HFF-Myc (cell line): ENCODE data around the gene HCN4.

Experiments
- DNase-seq: peaks from one replicate; pipeline ENCODE4 v3.0.0-alpha.2; 2011; ENCODE audit warnings: low read depth; ENCODE audit errors: extremely low read depth
- H3K4me3 ChIP-seq: replicated peaks from 2 replicates; pipeline ENCODE4 v1.5.1; 2011; ENCODE audit warnings: low read depth, mild to moderate bottlenecking, control low read depth, low read length
- TF ChIP-seq, protein P1 (sequence below): IDR thresholded peaks from 2 replicates; pipeline ENCODE4 v1.5.1; 2012; ENCODE audit warnings: mild to moderate bottlenecking, low read depth, low read length, control low read depth; ENCODE audit errors: missing control alignments

Gene HCN4

DNA sequence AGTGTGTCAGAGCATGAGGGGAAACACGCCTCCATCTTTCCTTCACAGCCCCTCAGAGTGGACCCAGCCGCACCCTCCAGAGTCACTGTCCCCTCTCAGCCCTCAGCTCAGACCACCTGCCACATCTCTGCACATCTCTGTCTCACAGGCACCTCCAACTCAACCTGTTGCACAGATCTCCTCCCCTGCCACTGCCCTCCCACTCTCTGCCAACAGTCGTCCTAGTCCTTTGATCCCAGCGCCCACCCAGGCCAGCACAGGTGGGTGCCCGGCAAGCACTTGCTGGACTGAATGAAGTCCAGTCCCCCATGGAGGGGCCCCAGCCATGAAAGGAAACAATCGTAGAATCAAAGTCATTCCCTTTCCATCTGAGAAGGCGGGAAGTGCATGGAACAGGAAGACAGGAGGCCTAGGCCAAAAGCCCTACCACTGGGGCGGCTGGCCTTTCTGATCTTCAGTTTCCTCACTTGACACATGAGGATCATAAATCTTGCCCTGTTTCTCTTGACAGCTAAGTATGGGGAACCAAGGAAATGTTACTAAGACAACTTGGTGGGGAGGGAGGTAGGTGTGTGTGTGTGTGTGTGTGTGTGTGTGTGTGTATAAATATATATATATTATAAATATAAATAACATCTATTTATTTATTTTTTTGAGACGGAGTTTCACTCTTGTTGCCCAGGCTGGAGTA is 28.1 kb downstream of the HCN4 start:
- no peak for DNase-seq
- H3K4me3 ChIP-seq, result no peak overlapping the region
- TF ChIP-seq, protein P1, sequence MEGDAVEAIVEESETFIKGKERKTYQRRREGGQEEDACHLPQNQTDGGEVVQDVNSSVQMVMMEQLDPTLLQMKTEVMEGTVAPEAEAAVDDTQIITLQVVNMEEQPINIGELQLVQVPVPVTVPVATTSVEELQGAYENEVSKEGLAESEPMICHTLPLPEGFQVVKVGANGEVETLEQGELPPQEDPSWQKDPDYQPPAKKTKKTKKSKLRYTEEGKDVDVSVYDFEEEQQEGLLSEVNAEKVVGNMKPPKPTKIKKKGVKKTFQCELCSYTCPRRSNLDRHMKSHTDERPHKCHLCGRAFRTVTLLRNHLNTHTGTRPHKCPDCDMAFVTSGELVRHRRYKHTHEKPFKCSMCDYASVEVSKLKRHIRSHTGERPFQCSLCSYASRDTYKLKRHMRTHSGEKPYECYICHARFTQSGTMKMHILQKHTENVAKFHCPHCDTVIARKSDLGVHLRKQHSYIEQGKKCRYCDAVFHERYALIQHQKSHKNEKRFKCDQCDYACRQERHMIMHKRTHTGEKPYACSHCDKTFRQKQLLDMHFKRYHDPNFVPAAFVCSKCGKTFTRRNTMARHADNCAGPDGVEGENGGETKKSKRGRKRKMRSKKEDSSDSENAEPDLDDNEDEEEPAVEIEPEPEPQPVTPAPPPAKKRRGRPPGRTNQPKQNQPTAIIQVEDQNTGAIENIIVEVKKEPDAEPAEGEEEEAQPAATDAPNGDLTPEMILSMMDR, result no peak

DNA sequence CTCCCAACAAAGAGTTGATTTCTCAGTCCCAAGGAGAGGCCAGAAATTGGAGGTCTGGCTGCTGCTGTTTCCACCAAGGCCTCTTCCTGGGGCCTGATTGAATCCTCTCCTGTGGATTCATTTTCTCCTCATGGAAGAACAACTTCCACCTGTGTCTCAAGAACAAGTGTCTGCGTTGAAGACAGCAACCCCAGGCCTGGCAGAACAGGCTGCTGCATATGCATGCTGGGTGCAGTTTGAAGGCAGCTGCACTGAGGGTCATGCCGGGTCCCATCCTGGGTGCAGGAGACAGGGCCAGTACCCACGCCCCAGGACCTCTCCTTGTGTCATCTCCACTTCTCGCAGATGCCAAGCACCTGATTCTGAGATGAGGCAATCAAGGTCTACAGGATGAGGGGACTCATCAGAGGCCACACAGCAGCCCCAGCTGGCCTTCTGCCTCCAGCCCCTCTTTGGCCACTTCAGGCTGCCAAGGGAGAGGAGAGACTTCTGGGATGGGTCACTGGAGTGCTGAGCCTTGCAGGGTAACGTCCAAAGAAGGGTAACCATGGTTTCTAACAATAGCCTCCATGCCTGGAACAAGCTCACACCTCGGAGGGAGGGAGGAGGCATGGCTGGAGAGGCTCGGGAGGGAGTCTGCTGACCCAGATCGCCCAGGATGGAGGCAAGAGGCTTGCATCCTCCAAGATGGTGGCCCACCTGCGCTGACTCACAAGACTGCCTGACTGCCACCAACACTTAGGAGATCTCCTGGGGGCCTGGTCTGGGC is 30.0 kb downstream of the HCN4 start:
- no peak overlapping the region for H3K4me3 ChIP-seq
- TF ChIP-seq, protein P1, result no peak
- no peak for DNase-seq

- H3K4me3 ChIP-seq, result no peak overlapping the region
- DNase-seq, result no peak
- TF ChIP-seq, protein P1, result no peak
Measured at GRCh38 chr15:73338058-73338457, 30.7 kb downstream of the HCN4 start.

DNA sequence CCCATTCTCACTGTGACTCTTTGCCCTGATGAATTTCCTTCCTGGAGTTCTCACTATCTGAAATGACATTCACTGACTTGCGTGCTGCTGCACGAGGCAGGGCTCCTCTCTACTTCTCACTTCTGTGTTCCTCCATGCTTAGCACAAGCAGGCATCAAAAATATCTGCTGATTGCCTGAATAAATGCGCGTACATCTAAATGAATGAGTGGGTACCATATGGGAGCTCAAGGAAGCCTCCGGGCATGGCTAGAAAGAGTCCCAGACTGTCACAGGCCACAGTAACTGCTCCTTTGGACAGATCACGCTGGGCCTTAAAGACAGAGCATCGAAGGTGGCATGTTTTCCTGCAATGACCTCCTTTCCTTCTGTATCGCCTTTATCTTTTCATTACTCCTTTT is 31.6 kb downstream of the HCN4 start:
- TF ChIP-seq, protein P1, result no peak
- H3K4me3 ChIP-seq, result no peak overlapping the region
- no peak for DNase-seq

GRCh38 chr15:73336756-73337155 is 32.0 kb downstream of the HCN4 start:
- TF ChIP-seq, protein P1, result no peak
- DNase-seq, result no peak
- H3K4me3 ChIP-seq, result no peak overlapping the region

- TF ChIP-seq, protein P1, result no peak
Measured at GRCh38 chr15:73335471-73335870, 33.3 kb downstream of the HCN4 start.

More at GRCh38 chr15:73335471-73335870, 33.3 kb downstream of the HCN4 start:
- no peak overlapping the region for H3K4me3 ChIP-seq
- DNase-seq, result no peak
